ENCODE results near the gene ADGRF1.

GRCh38 chr6:46973029-46973428 is 69.1 kb downstream of the ADGRF1 start:
- no peak for TF ChIP-seq CTCF (IDR thresholded peaks at IDR 0.05)
- no peak for TF ChIP-seq POLR2A (IDR thresholded peaks at IDR 0.05)
- TF ChIP-seq EP300 (IDR thresholded peaks at IDR 0.05): no peak
- no peak for TF ChIP-seq POLR2AphosphoS5 (IDR thresholded peaks at IDR 0.05)

Data from stomach (tissue), 4 donors.